NB4 (cell line): ENCODE measurements around the gene DNAH8.
A peak's percentile ranks its signal among the peaks of the same experiment; 100 is the strongest.

Experiments
- DNase-seq: peaks from one replicate; pipeline ENCODE4 v3.0.0; 2010; ENCODE audit warnings: low read depth
- H3K4me3 ChIP-seq: one replicate; pipeline ENCODE4 v1.5.1; 2011; ENCODE audit warnings: mild to moderate bottlenecking, low read depth, low read length, moderate library complexity
- MYC ChIP-seq: IDR thresholded peaks from 2 replicates; pipeline ENCODE4 v1.6.1; 2011; ENCODE audit warnings: low read depth, low read length
- POLR2A ChIP-seq: IDR thresholded peaks from 2 replicates; pipeline ENCODE4 v1.6.1; 2011; ENCODE audit warnings: mild to moderate bottlenecking; ENCODE audit not compliant: insufficient read length; ENCODE audit errors: extremely low read depth
- TF ChIP-seq, protein P1 (sequence below): IDR thresholded peaks from 2 replicates; pipeline ENCODE4 v1.6.1; 2011; ENCODE audit warnings: low read depth, low read length
- TF ChIP-seq, protein P2 (sequence below): IDR thresholded peaks from one replicate; pipeline ENCODE4 v1.5.1; 2012; ENCODE audit warnings: low read depth, low read length

DNAH8 gene

DNA sequence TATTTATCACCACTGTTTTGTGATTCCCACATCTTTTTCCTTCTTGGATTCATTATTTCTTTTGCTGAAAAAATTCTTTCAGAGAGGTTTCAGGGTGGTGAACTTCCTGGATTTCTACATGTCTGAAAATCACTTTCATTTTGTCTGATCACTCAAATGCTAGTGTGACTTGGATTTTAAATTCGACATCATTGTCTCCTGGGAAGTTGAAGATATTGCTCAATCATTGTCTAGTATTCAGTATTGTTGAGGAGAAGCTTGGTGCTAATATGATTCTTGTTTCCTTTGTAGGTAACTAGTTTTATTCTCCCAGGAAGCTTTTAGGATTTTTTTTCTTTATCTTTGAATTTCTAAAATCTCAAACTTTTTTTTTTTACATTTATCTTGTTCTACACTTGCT, 45.0 kb downstream of the DNAH8 start:
- DNase-seq, result no peak
- no peak overlapping the region for H3K4me3 ChIP-seq
- TF ChIP-seq, protein P1, sequence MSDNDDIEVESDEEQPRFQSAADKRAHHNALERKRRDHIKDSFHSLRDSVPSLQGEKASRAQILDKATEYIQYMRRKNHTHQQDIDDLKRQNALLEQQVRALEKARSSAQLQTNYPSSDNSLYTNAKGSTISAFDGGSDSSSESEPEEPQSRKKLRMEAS, result no peak
- TF ChIP-seq MYC (no peak), POLR2A (no peak)
- TF ChIP-seq, protein P2, sequence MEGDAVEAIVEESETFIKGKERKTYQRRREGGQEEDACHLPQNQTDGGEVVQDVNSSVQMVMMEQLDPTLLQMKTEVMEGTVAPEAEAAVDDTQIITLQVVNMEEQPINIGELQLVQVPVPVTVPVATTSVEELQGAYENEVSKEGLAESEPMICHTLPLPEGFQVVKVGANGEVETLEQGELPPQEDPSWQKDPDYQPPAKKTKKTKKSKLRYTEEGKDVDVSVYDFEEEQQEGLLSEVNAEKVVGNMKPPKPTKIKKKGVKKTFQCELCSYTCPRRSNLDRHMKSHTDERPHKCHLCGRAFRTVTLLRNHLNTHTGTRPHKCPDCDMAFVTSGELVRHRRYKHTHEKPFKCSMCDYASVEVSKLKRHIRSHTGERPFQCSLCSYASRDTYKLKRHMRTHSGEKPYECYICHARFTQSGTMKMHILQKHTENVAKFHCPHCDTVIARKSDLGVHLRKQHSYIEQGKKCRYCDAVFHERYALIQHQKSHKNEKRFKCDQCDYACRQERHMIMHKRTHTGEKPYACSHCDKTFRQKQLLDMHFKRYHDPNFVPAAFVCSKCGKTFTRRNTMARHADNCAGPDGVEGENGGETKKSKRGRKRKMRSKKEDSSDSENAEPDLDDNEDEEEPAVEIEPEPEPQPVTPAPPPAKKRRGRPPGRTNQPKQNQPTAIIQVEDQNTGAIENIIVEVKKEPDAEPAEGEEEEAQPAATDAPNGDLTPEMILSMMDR, result no peak

DNA sequence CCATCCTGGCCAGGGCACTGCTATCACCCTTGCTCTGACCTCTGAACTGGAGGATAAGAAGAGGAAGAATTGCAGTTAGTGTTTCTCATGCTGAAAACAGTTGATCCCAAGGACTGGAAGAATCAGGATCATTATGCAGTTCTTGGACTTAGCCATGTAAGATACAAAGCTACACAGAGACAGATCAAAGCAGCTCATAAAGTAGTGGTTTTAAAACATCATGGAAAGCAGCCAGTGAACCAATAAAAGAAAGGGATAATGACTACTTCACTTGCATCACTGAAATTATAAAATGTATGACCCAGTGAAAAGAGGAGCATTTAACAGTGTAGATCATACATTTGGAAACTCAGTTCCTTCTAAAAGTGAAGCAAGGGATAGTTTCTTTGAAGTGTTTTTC, 47.7 kb downstream of the DNAH8 start:
- no peak overlapping the region for H3K4me3 ChIP-seq
- no peak for TF ChIP-seq POLR2A
- TF ChIP-seq, protein P2, result no peak
- no peak for TF ChIP-seq MYC
- TF ChIP-seq, protein P1, result no peak
- no peak for DNase-seq

DNA sequence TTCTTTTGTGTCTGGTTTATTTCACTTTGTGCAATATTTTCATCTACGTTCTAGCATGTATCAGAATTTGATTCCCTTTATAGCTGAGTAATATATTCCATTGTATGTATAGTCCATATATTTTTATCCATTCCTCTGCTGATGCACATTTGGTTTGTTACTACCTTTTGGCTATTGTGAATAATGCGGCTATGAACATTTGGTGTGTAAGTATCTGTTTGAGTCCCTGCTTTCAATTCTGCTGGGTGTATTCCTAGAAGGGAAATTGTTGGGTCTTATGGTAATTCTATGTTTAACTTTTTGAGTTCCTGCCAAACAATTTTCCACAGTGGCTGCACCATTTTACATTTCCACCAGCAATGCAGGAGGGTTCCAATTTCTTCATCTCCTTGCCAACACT, 52.4 kb downstream of the DNAH8 start:
- H3K4me3 ChIP-seq, result no peak overlapping the region
- TF ChIP-seq, protein P2, result no peak
- TF ChIP-seq, protein P1, result no peak
- TF ChIP-seq POLR2A (no peak), MYC (no peak)
- DNase-seq, result no peak

DNA sequence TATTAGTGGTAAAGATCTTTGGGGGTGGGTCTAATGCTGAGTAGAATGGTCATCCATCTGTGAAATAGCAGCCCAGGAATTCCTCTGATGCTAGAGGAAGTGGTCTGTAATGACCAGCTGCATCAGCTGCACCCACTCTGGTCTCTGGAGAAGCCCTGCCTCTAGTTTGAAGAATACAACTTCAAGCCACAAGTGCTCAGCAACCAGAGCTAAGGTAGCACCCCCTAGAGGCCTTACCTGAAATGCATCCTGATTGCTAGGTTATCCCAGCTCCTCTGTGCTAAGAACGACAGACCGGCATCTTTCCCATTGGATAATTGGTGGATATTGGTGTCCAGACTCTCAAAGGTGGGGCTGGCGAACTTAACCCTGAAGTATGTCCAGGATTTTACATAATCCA, 58.2 kb downstream of the DNAH8 start:
- no peak overlapping the region for H3K4me3 ChIP-seq
- no peak for TF ChIP-seq POLR2A
- TF ChIP-seq, protein P2, result peak; percentile 65
- DNase-seq, result peak; percentile 32

DNA sequence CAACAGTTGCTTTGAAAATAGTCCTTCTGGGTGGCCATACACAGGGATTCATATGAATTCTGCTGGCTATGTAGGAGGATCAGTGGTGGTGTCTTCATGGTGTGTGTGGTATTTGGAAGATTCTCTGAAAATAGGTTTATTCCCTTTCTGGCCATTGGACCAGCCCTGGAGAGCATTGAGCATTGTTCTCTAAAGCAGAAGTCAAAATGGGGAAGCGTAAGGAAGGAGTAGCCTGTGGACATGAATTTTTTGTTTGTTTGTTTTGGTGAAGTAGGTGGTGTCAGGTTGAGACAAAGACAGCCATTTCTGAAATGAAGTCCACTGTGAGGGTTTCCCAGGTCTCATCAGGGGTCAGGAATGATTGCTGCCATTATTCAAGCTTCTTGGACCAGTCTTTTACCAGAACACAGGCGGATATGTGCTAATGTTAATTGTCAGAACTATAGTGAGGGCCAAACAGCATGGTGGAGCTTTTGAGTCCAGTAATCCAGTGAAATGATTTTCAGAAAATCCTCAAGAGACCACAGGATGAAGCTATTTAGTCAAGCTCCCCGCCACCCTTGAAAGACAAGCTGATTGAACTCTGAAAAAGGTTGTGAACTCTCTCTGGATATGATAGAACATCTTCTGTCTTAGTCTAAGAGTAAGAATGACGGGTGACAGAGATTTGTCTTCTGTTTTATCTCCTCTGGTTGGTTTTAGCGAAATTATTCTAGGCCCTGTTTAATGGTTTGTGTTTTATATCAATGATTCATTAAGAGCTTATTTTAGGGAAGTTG, 60.0 kb downstream of the DNAH8 start:
- peak; percentile 13 for DNase-seq
- H3K4me3 ChIP-seq, result no peak overlapping the region
- TF ChIP-seq, protein P2, result no peak
- TF ChIP-seq, protein P1, result no peak
- no peak for TF ChIP-seq POLR2A
- TF ChIP-seq MYC, result no peak

DNA sequence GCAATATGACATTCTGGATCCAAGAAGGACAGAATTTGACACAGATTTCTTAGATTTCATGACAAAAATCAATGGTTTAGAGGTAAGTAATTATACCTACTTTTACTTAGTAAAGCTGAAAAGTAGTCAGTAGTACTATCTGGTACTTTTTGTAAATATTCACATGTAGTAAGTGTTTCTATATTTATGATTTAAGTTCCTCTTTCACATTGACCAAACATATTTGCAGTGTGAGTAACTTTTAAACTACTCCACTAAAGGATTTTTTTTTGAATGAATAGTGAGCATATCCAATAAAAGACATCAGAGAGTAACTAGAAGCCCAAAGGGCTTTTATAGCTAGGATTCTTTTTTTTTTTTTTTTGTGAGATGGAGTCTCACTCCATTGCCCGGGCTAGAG, 60.8 kb downstream of the DNAH8 start:
- DNase-seq, result no peak
- no peak overlapping the region for H3K4me3 ChIP-seq
- TF ChIP-seq POLR2A (no peak), MYC (no peak)
- TF ChIP-seq, protein P2, result no peak
- TF ChIP-seq, protein P1, result no peak
